GM12873 (cell line): ENCODE data around the gene CXCL11.

Experiments
- CTCF ChIP-seq: IDR thresholded peaks from 2 replicates; pipeline ENCODE4 v1.5.1; 2012; ENCODE audit warnings: low read depth, mild to moderate bottlenecking, moderate library complexity, low read length, control low read depth; ENCODE audit not compliant: insufficient read depth; ENCODE audit errors: missing control alignments

Gene CXCL11

GRCh38 chr4:76035799-76036380, at the start of gene CXCL11:
Gene CXCL11, minus strand, starts transcription at chr4:76036070. Its CDS starts 83 bp downstream, at chr4:76035987.
- TF ChIP-seq CTCF = no peak

GRCh38 chr4:76084542-76084941, 48.7 kb upstream of the CXCL11 start:
- no peak for TF ChIP-seq CTCF

GRCh38 chr4:76083386-76083988, 47.6 kb upstream of the CXCL11 start:
- TF ChIP-seq CTCF = no peak

GRCh38 chr4:76078033-76078613, 42.3 kb upstream of the CXCL11 start:
- TF ChIP-seq CTCF = no peak

GRCh38 chr4:76074993-76075600, 39.2 kb upstream of the CXCL11 start:
- TF ChIP-seq CTCF = no peak

- no peak for TF ChIP-seq CTCF
Measured at GRCh38 chr4:76074468-76074867, 38.6 kb upstream of the CXCL11 start, which contains the start of gene ART3. Gene ART3, plus strand, starts transcription at chr4:76074709. Its CDS starts 1,181 bp downstream, at chr4:76075890.

- no peak for TF ChIP-seq CTCF
Measured at GRCh38 chr4:76072760-76073159, 36.9 kb upstream of the CXCL11 start.
